A673 (cell line): ENCODE measurements around the gene PTPRQ.

Experiments
- CTCF ChIP-seq: fragments of 300-800, 200-600 bp; sonication (generic); conservative IDR thresholded peaks from 2 replicates; pipeline ENCODE4 v1.5.1; 2017; ENCODE audit warnings: low read depth, mild to moderate bottlenecking, antibody characterized with exemption, low read length, moderate library complexity, mixed read lengths
- EZH2 ChIP-seq: fragments of 200-600 bp; sonication (generic); IDR thresholded peaks from 2 replicates; pipeline ENCODE4 v1.6.1; 2017; ENCODE audit warnings: borderline replicate concordance, low read depth, mild to moderate bottlenecking, mixed read lengths, antibody characterized with exemption, low read length; ENCODE audit not compliant: poor library complexity, severe bottlenecking

GRCh38 chr12:80698256-80698655, 254.2 kb downstream of the PTPRQ start:
- TF ChIP-seq CTCF (no peak), EZH2 (no peak)
